ENCODE measurements around the gene PUS7L. TPM values are rescaled to one million over a fixed set of nuclear protein-coding genes. Genes with fewer than 3 reads are reported as not detected.

PUS7L gene
- total and polyA plus RNA-seq, 2 experiments from 2014 or later, result 15.0 to 26.8 TPM

DNA sequence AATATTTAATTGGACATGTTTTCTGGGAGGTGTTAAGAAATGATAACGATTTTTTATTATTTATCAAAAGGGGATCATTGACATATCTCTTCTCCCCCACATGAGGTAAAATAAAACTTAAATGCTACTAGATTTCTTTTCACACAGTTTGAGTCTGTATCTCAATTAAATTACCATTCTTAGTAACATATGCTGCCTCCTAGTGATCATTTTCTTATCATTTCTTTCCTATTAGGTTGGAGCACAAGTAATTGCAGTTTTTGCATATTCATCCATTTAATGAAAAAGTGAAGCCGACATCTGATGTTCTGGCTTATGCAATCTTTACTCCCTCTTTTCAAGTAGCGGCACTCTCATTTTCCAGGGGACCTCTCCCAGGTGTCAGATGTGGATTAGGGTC lies 24.9 kb downstream of the PUS7L start:
- Histone ChIP-seq H2AFZ (no peak overlapping the region), H3K4me3 (no peak overlapping the region), H3K4me1 (ENCODE audit: insufficient read depth) (no peaks in the 10 kb centered on the region), H3K36me3 (replicated peaks; ENCODE audit: insufficient read depth, low read depth) (no peaks in the 10 kb centered on the region), H3K9me2 (replicated peaks; ENCODE audit: insufficient read depth) (no peaks in the 10 kb centered on the region), H3K27ac (no peak overlapping the region), H3K4me2 (no peak overlapping the region), H3K79me2 (no peaks in the 10 kb centered on the region), H3K9me3 (ENCODE audit: low read depth) (no peaks in the 10 kb centered on the region), H3K27me3 (no peaks in the 10 kb centered on the region), H4K20me1 (ENCODE audit: insufficient read depth, poor library complexity, severe bottlenecking) (no peaks in the 10 kb centered on the region)
- no peak for TF ChIP-seq EZH2 (IDR thresholded peaks at IDR 0.05; ENCODE audit: borderline replicate concordance)
- no peak for TF ChIP-seq EZH2phosphoT487 (IDR thresholded peaks at IDR 0.05; ENCODE audit: low read depth, severe bottlenecking, unreplicated experiment)
- TF ChIP-seq, protein P1, sequence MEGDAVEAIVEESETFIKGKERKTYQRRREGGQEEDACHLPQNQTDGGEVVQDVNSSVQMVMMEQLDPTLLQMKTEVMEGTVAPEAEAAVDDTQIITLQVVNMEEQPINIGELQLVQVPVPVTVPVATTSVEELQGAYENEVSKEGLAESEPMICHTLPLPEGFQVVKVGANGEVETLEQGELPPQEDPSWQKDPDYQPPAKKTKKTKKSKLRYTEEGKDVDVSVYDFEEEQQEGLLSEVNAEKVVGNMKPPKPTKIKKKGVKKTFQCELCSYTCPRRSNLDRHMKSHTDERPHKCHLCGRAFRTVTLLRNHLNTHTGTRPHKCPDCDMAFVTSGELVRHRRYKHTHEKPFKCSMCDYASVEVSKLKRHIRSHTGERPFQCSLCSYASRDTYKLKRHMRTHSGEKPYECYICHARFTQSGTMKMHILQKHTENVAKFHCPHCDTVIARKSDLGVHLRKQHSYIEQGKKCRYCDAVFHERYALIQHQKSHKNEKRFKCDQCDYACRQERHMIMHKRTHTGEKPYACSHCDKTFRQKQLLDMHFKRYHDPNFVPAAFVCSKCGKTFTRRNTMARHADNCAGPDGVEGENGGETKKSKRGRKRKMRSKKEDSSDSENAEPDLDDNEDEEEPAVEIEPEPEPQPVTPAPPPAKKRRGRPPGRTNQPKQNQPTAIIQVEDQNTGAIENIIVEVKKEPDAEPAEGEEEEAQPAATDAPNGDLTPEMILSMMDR (IDR thresholded peaks at IDR 0.05; ENCODE audit: poor library complexity), result no peak
- DNase-seq (ENCODE audit: low spot score), result no peak
- 91% methylated on average over 3 of the region's 3 CpGs for WGBS (ENCODE audit: low lambda C conversion rate, missing lambda C conversion rate)

DNA sequence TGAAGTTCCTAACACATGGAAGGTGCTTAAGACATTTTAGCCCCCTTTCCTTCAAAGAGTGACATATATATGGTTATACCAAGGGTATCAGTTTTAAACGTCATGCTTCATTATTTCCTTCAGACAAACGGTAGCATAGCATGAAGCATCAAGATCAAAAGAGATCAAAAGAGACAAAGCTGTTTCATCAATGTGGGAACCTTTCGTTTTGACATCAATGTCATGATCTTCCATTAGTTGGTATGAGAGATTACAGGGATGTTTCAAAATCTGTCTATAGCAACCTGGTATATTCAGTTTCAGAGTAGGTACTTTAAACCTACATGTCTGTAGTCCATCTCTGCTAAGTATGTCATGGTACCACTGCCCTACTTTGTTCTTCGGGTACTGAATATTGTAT lies 28.3 kb downstream of the PUS7L start:
- no peak overlapping the region for H3K4me2 ChIP-seq
- H3K27me3 ChIP-seq, result no peaks in the 10 kb centered on the region
- H3K36me3 ChIP-seq (replicated peaks; ENCODE audit: insufficient read depth, low read depth), result no peaks in the 10 kb centered on the region
- H4K20me1 ChIP-seq (ENCODE audit: insufficient read depth, poor library complexity, severe bottlenecking), result no peaks in the 10 kb centered on the region
- DNase-seq (ENCODE audit: low spot score), result no peak
- H3K4me1 ChIP-seq (ENCODE audit: insufficient read depth), result no peaks in the 10 kb centered on the region
- no peak overlapping the region for H2AFZ ChIP-seq
- no peaks in the 10 kb centered on the region for H3K9me2 ChIP-seq (replicated peaks; ENCODE audit: insufficient read depth)
- no peak overlapping the region for H3K27ac ChIP-seq
- H3K9me3 ChIP-seq (ENCODE audit: low read depth), result no peaks in the 10 kb centered on the region
- WGBS (ENCODE audit: low lambda C conversion rate, missing lambda C conversion rate), result 91% methylated on average over 4 of the region's 4 CpGs
- no peak overlapping the region for H3K4me3 ChIP-seq
- TF ChIP-seq EZH2phosphoT487 (IDR thresholded peaks at IDR 0.05; ENCODE audit: low read depth, severe bottlenecking, unreplicated experiment) (no peak), EZH2 (IDR thresholded peaks at IDR 0.05; ENCODE audit: borderline replicate concordance) (no peak)
- TF ChIP-seq, protein P1 (IDR thresholded peaks at IDR 0.05; ENCODE audit: poor library complexity), result no peak
- H3K79me2 ChIP-seq, result no peaks in the 10 kb centered on the region

DNA sequence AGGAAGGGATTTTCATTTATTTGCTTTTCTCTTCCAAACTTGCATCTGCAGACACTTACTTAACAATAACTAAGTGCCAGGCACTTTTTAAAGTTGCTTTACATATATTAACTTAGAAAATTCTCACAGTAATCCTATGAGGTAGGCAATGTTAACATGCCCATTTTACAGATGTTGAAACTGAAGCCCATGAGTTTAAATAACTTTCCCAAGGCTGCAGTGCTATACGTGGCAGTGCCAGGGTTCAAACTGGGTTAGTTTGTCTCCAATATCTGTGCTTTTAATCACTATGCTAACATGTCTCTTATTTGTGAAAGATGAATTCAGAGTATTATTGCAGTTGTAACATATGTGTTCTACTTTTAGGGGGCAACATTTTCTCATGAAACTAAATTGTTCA lies 29.9 kb downstream of the PUS7L start:
- no peaks in the 10 kb centered on the region for H3K27me3 ChIP-seq
- no peaks in the 10 kb centered on the region for H3K79me2 ChIP-seq
- H3K4me1 ChIP-seq (ENCODE audit: insufficient read depth), result no peaks in the 10 kb centered on the region
- DNase-seq (ENCODE audit: low spot score), result no peak
- no peak overlapping the region for H2AFZ ChIP-seq
- no peaks in the 10 kb centered on the region for H4K20me1 ChIP-seq (ENCODE audit: insufficient read depth, poor library complexity, severe bottlenecking)
- no peaks in the 10 kb centered on the region for H3K9me3 ChIP-seq (ENCODE audit: low read depth)
- no peaks in the 10 kb centered on the region for H3K9me2 ChIP-seq (replicated peaks; ENCODE audit: insufficient read depth)
- no peaks in the 10 kb centered on the region for H3K36me3 ChIP-seq (replicated peaks; ENCODE audit: insufficient read depth, low read depth)
- no peak overlapping the region for H3K4me3 ChIP-seq
- 91% methylated on average over 1 of the region's 1 CpG for WGBS (ENCODE audit: low lambda C conversion rate, missing lambda C conversion rate)
- no peak overlapping the region for H3K4me2 ChIP-seq
- no peak overlapping the region for H3K27ac ChIP-seq
- TF ChIP-seq EZH2phosphoT487 (IDR thresholded peaks at IDR 0.05; ENCODE audit: low read depth, severe bottlenecking, unreplicated experiment) (no peak), EZH2 (IDR thresholded peaks at IDR 0.05; ENCODE audit: borderline replicate concordance) (no peak)
- TF ChIP-seq, protein P1 (IDR thresholded peaks at IDR 0.05; ENCODE audit: poor library complexity), result no peak

DNA sequence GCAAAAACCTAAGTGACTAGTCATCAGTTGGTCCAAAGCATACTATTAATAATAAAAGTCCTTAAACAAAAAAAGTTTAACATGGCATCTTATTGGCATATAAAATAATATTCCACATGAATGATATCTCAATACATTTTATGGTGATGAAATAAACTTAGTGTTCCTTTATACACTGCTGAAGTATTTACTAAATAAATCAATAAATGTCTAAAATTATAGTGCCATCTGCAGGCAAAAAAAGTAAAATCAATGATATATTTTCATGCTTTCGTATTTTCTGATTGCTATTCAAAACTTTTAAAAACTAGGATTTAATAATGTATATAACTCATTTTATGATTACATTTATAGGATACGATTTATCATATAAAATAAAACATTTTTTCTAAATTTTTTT lies 30.5 kb downstream of the PUS7L start:
- Histone ChIP-seq H3K79me2 (no peaks in the 10 kb centered on the region), H3K9me2 (replicated peaks; ENCODE audit: insufficient read depth) (no peaks in the 10 kb centered on the region), H3K27ac (no peak overlapping the region), H3K27me3 (no peaks in the 10 kb centered on the region), H3K4me3 (no peak overlapping the region), H3K9me3 (ENCODE audit: low read depth) (no peaks in the 10 kb centered on the region), H4K20me1 (ENCODE audit: insufficient read depth, poor library complexity, severe bottlenecking) (no peaks in the 10 kb centered on the region), H3K36me3 (replicated peaks; ENCODE audit: insufficient read depth, low read depth) (no peaks in the 10 kb centered on the region), H3K4me2 (no peak overlapping the region), H2AFZ (no peak overlapping the region), H3K4me1 (ENCODE audit: insufficient read depth) (no peaks in the 10 kb centered on the region)
- WGBS (ENCODE audit: low lambda C conversion rate, missing lambda C conversion rate), result 56% methylated on average over 2 of the region's 2 CpGs
- TF ChIP-seq, protein P1 (IDR thresholded peaks at IDR 0.05; ENCODE audit: poor library complexity), result peak; percentile 58
- no peak for TF ChIP-seq EZH2 (IDR thresholded peaks at IDR 0.05; ENCODE audit: borderline replicate concordance)
- no peak for DNase-seq (ENCODE audit: low spot score)

All from hepatocyte (in vitro differentiated cells).